K562 (cell line): ENCODE results near the gene HNRNPLL. TPM values are rescaled to one million over a fixed set of nuclear protein-coding genes. Genes with fewer than 3 reads are reported as not detected.
A peak's percentile ranks its signal among the peaks of the same experiment; 100 is the strongest.

ENCODE experiments used
- ATAC-seq: fragments of 200-7000 bp; cut with Tn5 transposase; 3 replicates; pipeline ENCODE4 v1.9.1; 2020; ENCODE audit warnings: moderate library complexity
- BruUV-seq: library from RNA; stranded (reverse); fragments of 400-500 nt; replicated peaks from 2 replicates; lab custom pipeline; 2021; lab: Mats Ljungman, UMichigan
- CTCF ChIA-PET: fragments of 300-600 bp; formaldehyde crosslinking; extraction: SDS; loops from one replicate; lab custom pipeline; 2021; ENCODE audit warnings: low intra/inter-chr PET ratio; lab: Yijun Ruan, JAX
- POLR2A ChIA-PET: fragments of 300-600, 350-650 bp; sonication (Branson Sonifier 250); formaldehyde crosslinking; extraction: SDS; loops from one replicate; lab custom pipeline; 2021; ENCODE audit warnings: antibody characterized with exemption, inconsistent platforms; lab: Yijun Ruan, JAX
- DNase-seq, 4 experiments: peaks; one replicate each; pipeline versions ENCODE4 v3.0.0 to v3.0.0-alpha.2; 2011 to 2018; ENCODE audit warnings: low spot score in 3 of 4, mixed read lengths in 3 of 4; ENCODE audit errors: extremely low read depth in 1 of 4
- FAIRE-seq: peaks from 2 replicates; lab custom pipeline; 2011; peaks lifted over from hg19 to GRCh38; lab: Jason Lieb, UNC
- H2AFZ ChIP-seq: 2 replicates; pipeline ENCODE4 v1.6.0; 2011; ENCODE audit warnings: low read depth, low read length, control low read depth, inconsistent platforms
- H3K27ac ChIP-seq: fragments of 200-600 bp; 3 replicates; pipeline ENCODE4 v1.8.0; 2011; ENCODE audit warnings: low read depth, mild to moderate bottlenecking, control low read depth, inconsistent platforms, low read length, moderate library complexity, mixed read lengths; ENCODE audit errors: extremely low read depth
- H3K27me3 ChIP-seq, 2 experiments: fragments of 300-600 bp in 1 of 2; 2 replicates in 1 of 2; 3 replicates in 1 of 2; pipeline versions ENCODE4 v1.6.0 to v1.8.0; 2011; ENCODE audit warnings: inconsistent platforms in 2 of 2, low read length in 2 of 2, mild to moderate bottlenecking in 1 of 2, mixed read lengths in 1 of 2, moderate library complexity in 1 of 2; ENCODE audit not compliant: control insufficient read depth in 2 of 2, insufficient read depth in 2 of 2
- H3K36me3 ChIP-seq: fragments of 300-600 bp; 3 replicates; pipeline ENCODE4 v1.8.0; 2011; ENCODE audit warnings: mild to moderate bottlenecking, low read length, inconsistent platforms; ENCODE audit not compliant: control insufficient read depth, insufficient read depth
- H3K4me1 ChIP-seq, 2 experiments: fragments of 200-600 bp in 1 of 2; replicated peaks in 1 of 2; 2 replicates in 1 of 2; 3 replicates in 1 of 2; pipeline versions ENCODE4 v1.5.1 to v1.8.0; 2011; ENCODE audit warnings: inconsistent platforms in 2 of 2, low read length in 2 of 2, mild to moderate bottlenecking in 1 of 2, mixed read lengths in 1 of 2, moderate library complexity in 1 of 2; ENCODE audit not compliant: control insufficient read depth in 2 of 2, insufficient read depth in 2 of 2
- H3K4me2 ChIP-seq: 2 replicates; pipeline ENCODE4 v1.6.1; 2011; ENCODE audit warnings: low read length, control low read depth, inconsistent platforms, mixed read lengths; ENCODE audit not compliant: insufficient read depth
- H3K4me3 ChIP-seq: fragments of 200-600 bp; sonication (generic), shearing (Covaris generic); 2 replicates; pipeline ENCODE4 v1.5.1; 2016; ENCODE audit warnings: control low read depth, inconsistent platforms
- H3K79me2 ChIP-seq: fragments of 200-600 bp; 3 replicates; pipeline ENCODE4 v1.8.0; 2011; ENCODE audit warnings: low read length, inconsistent platforms; ENCODE audit not compliant: control insufficient read depth, insufficient read depth
- H3K9ac ChIP-seq, 2 experiments: 2 replicates each; pipeline versions ENCODE4 v1.6.0 to v1.6.1; 2011; ENCODE audit warnings: low read depth in 2 of 2, low read length in 2 of 2, control low read depth in 1 of 2, inconsistent platforms in 1 of 2, mild to moderate bottlenecking in 1 of 2, mixed read lengths in 1 of 2; ENCODE audit not compliant: insufficient read depth in 1 of 2
- H3K9me1 ChIP-seq: one replicate; pipeline ENCODE4 v1.6.0; 2011; ENCODE audit warnings: inconsistent platforms, mild to moderate bottlenecking, low read length, moderate library complexity; ENCODE audit not compliant: control insufficient read depth, insufficient read depth
- H3K9me3 ChIP-seq: replicated peaks from 2 replicates; pipeline ENCODE4 v1.5.1; 2011; ENCODE audit warnings: low read depth, low read length, inconsistent platforms; ENCODE audit not compliant: control insufficient read depth, insufficient read depth
- H4K20me1 ChIP-seq: replicated peaks from 2 replicates; pipeline ENCODE4 v1.6.1; 2011; ENCODE audit warnings: low read length, inconsistent platforms, mixed read lengths; ENCODE audit not compliant: control insufficient read depth, insufficient read depth
- HOMEZ ChIP-seq: fragments of 250-450 bp; sonication (Bioruptor Pico); IDR thresholded peaks from 2 replicates; pipeline ENCODE4 v1.4.0; 2020; ENCODE audit warnings: mild to moderate bottlenecking, moderate library complexity
- POLR2AphosphoS2 ChIP-seq: IDR thresholded peaks from 2 replicates; pipeline ENCODE4 v1.6.1; 2012; ENCODE audit warnings: low read length, improper control_type of control experiment
- POLR2B ChIP-seq: fragments of 450-650 bp; IDR thresholded peaks from 2 replicates; pipeline ENCODE4 v1.6.1; 2018; ENCODE audit warnings: low read depth; ENCODE audit not compliant: partially characterized antibody
- SRF ChIP-seq, 2 experiments: fragments of 250-450, 450-650 bp in 1 of 2; sonication (Bioruptor Pico) in 1 of 2; sonication (generic) in 1 of 2; formaldehyde crosslinking; IDR thresholded peaks; 2 replicates each; pipeline versions ENCODE4 v1.5.0 to v1.5.1; 2020 to 2022; ENCODE audit warnings: mild to moderate bottlenecking in 1 of 2, missing genetic modification reagents in 1 of 2
- SUPT5H ChIP-seq: fragments of 450-650 bp; IDR thresholded peaks from 2 replicates; pipeline ENCODE4 v1.6.1; 2016
- ZNF197 ChIP-seq: fragments of 200-800 bp; sonication (Bioruptor generic); IDR thresholded peaks from 2 replicates; pipeline ENCODE4 v1.6.1; 2016; ENCODE audit warnings: low read depth, missing genetic modification characterization, missing compliant biosample characterization
- WGBS: fragments of 100-300 bp; shearing (Covaris generic); methylation state at CpG from one replicate; pipeline ENCODE4 v1.1.6; 2016; ENCODE audit warnings: low coverage, mixed read lengths; ENCODE audit not compliant: insufficient coverage; ENCODE audit errors: missing lambda C conversion rate; 5-methylcytosine and 5-hydroxymethylcytosine counted together
- in situ Hi-C: fragments of 300-500 bp; cut with MboI; formaldehyde crosslinking; loops from 4 replicates; pipeline ENCODE4 v1.15.0; 2018; ENCODE audit warnings: inconsistent platforms, mixed read lengths
- intact Hi-C: fragments of 100-400 bp; cut with micrococcal nuclease; formaldehyde crosslinking; loops from 2 replicates; pipeline ENCODE4 v1.14.2; 2022
- polyA plus RNA-seq, 8 experiments: library from polyadenylated mRNA; depleted of rRNA in 4 of 8; stranded (reverse) in 5 of 8; unstranded in 3 of 8; fragments of >200 nt; fragmentation: Nextera tagmentation in 2 of 8; fragmentation: Illumina TruSeq in 1 of 8; extraction: Ambion mirVana in 2 of 8; extraction: Trizol in 1 of 8; gene quantifications; 2 replicates each; pipeline versions ENCODE4 v1.2.1 to v1.2.3, GENCODE V29; 2011 to 2014; ENCODE audit warnings: inconsistent platforms in 1 of 8, missing spikeins in 1 of 8
- total RNA-seq, 7 experiments: library from RNA; depleted of rRNA in 6 of 7; stranded (reverse); fragments of >200 nt in 6 of 7; fragmentation: Illumina TruSeq in 2 of 7; extraction: Trizol in 2 of 7; gene quantifications; 2 replicates each; pipeline versions ENCODE4 v1.2.1 to v1.2.3, GENCODE V29; 2011 to 2021; ENCODE audit warnings: low replicate concordance in 1 of 7
- TF ChIP-seq, protein P1 (sequence below): fragments of 450-650 bp; formaldehyde crosslinking; IDR thresholded peaks from 2 replicates; pipeline ENCODE4 v1.4.0; 2020; ENCODE audit warnings: mild to moderate bottlenecking, moderate library complexity

HNRNPLL gene
- total and polyA plus RNA-seq, 9 of the 15 experiments (the other 6 are each of a cell fraction or from before 2014, with no cell fraction given) = 19.8 to 135 (median 57.8) TPM

DNA sequence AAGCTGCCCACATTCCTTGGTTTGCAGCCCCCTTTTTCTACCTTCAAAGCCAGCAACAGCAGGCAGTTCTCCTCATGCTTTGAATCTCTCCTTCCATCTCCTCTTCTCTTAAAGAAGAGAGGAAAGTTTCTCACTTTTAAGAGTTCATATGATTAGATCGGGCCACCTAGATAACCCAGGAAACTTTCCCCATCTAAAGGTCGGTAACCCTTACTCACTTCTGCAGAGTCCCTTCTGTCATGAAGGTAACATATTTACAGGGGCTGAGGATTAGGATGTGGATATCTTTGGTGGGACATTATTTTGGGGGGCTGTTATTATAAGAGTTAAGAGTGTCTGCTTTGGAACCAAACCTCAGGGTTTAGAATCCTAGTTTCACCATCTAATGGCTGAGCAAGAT, 51.0 kb downstream of the HNRNPLL start:
- no peak for ATAC-seq
- Histone ChIP-seq H3K79me2 (no peaks in the 10 kb centered on the region), H3K27ac (no peak overlapping the region), H4K20me1 (no peaks in the 10 kb centered on the region), H3K4me1 (peaks cover 0 to 17% of the 10 kb centered on the region in 2 experiments; a peak in 4 of 5 replicates), H3K4me3 (no peak overlapping the region), H2AFZ (no peak overlapping the region), H3K9me1 (no peaks in the 10 kb centered on the region)
- intact Hi-C loops (no loop called here), in situ Hi-C loops (no loop called here)
- ChIA-PET CTCF (no interaction called here), POLR2A (interaction anchor here (0.6 kb wide), 1 partner anchor 13 kb away, joined by 3 read pairs; no protein-coding TSS in a partner anchor)
- TF ChIP-seq SUPT5H (peak; percentile 28; the same call in 1 of the 2 replicates), SRF (CRISPR knock-in tag; IDR thresholded peaks at IDR 0.05) (0 out of 4 replicates have a peak, but pooled peaks of 1 of the 2 experiments have one; percentile 13), ZNF197 (CRISPR knock-in tag) (no peak), POLR2AphosphoS2 (0 out of 2 replicates have a peak, but pooled peaks have one; percentile 74), POLR2B (peak; percentile 16), HOMEZ (CRISPR knock-in tag) (no peak)
- TF ChIP-seq, protein P1, sequence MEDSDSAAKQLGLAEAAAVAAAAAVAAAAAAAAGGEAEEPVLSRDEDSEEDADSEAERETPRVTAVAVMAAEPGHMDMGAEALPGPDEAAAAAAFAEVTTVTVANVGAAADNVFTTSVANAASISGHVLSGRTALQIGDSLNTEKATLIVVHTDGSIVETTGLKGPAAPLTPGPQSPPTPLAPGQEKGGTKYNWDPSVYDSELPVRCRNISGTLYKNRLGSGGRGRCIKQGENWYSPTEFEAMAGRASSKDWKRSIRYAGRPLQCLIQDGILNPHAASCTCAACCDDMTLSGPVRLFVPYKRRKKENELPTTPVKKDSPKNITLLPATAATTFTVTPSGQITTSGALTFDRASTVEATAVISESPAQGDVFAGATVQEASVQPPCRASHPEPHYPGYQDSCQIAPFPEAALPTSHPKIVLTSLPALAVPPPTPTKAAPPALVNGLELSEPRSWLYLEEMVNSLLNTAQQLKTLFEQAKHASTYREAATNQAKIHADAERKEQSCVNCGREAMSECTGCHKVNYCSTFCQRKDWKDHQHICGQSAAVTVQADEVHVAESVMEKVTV = 0 out of 2 replicates have a peak, but pooled peaks have one; percentile 8
- TF ChIP-seq, all 486 proteins: peak for 5
- BruUV-seq = no TSS peak
- Histone ChIP-seq H3K9ac (no peak overlapping the region), H3K9me3 (no peaks in the 10 kb centered on the region), H3K4me2 (no peak overlapping the region), H3K27me3 (no peaks in the 10 kb centered on the region), H3K36me3 (no peaks in the 10 kb centered on the region; the same call in 2 of the 3 replicates)
- FAIRE-seq = no peak
- 27% methylated on average over 2 of the region's 2 CpGs for WGBS
- DNase-seq = no peak
